Activated naive CD8-positive, alpha-beta T cell treated with anti-CD3 and anti-CD28 coated beads, Interleukin-2, amount 50 U/mL, for 24 hours (primary cell): ENCODE results near the gene FAM72A.
"Not testable (repeated sequence)": the region's sequence is repeated elsewhere in the genome, so short reads cannot be mapped to it uniquely, and the experiment has no call there.

Source experiments
- ATAC-seq: fragments of 150-1000 bp; cut with Tn5 transposase; one replicate; pipeline ENCODE4 v1.10.0; 2021
- DNase-seq: peaks from one replicate; pipeline ENCODE4 v3.0.0; 2021
- H3K27ac Mint-ChIP-seq: one replicate; pipeline ENCODE4 v1.8.0; 2021; ENCODE audit warnings: mild to moderate bottlenecking, mixed read lengths
- H3K27me3 Mint-ChIP-seq: one replicate; pipeline ENCODE4 v1.8.0; 2021; ENCODE audit warnings: mixed read lengths
- H3K36me3 Mint-ChIP-seq: one replicate; pipeline ENCODE4 v1.8.0; 2021; ENCODE audit warnings: low read depth, mixed read lengths
- H3K4me1 Mint-ChIP-seq: one replicate; pipeline ENCODE4 v1.8.0; 2021; ENCODE audit warnings: mixed read lengths
- H3K4me3 Mint-ChIP-seq: one replicate; pipeline ENCODE4 v1.8.0; 2021; ENCODE audit warnings: mild to moderate bottlenecking, moderate library complexity, mixed read lengths
- H3K9me3 Mint-ChIP-seq: one replicate; pipeline ENCODE4 v1.8.0; 2021; ENCODE audit warnings: mixed read lengths

FAM72A gene

DNA sequence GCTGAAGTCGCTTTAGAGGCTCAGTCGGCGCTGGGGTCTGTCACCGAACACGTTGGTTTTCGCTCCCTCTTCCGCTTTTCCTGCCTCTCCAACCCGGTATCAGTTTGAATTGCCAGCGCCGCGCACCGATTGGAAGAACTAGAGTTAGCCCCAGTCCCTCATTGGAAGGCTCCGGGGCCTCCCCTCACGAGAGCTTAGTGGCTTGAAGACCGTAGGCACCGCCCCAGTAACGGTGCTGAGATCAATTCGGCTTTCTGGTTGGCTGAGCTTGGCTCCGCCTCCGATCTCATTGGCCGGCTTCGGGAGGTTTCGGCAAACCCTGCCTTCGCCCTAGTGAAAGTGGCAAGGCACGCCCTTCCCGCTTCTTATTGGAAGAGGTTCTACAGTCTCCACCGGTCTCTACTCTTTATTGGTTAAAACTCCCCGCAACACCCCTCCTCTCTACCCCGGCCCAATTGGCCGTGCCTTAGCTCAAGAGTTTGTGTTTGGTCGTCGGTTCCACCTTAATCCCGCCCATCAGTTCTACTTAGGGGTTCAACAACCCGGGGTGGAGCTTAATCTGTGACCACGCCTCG lies at the start of gene FAM72A:
FAM72A (minus strand) TSS at position 51 of the 575 bp plus-strand sequence. CDS start 814 bp downstream, outside the sequence.
- H3K36me3 Mint-ChIP-seq, H3K4me1 Mint-ChIP-seq, H3K27me3 Mint-ChIP-seq, H3K9me3 Mint-ChIP-seq: not testable (repeated sequence)
- DNase-seq (peak; percentile 90), ATAC-seq (peak; percentile 91)
- Mint-ChIP-seq H3K4me3 (peak within 1 kb of the TSS; percentile 71), H3K27ac (peak within 1 kb of the TSS; percentile 92)

DNA sequence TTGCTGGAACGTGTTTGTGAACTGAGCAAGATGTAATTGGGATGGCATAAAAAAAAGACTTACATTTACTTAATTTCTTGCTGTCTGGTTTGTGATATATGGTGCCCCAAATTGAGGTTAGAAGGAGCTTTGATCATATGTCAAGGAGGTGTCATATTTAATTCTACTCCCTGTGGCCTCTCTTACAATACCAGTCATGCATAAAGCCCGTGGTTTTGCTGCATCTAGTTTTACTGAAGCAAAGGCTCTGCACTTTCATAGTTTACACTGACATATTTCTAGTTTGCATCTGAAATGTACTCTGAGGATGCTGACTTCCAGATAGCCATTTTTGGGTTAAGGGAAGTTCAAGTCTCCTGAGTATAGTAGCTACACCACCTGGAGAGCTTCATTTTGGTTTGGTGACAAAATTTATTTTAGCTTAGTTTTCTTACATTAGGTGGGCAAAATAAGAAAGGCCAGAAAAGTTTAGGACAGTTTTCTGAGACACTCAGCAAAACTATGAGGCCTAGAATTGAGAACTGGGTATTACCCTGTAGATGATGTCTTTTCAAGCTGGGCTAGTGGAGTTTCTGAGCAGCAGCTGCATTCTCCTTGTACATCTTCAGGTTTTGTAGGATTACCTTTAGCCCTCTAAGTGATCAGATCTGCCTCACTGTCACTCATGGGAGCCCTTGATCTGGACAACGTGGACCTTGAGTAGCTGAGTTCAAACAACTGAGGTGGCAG lies 48.5 kb upstream of the FAM72A start:
- peak; percentile 86 for ATAC-seq
- H3K27ac Mint-ChIP-seq, H3K4me3 Mint-ChIP-seq, H3K36me3 Mint-ChIP-seq, H3K9me3 Mint-ChIP-seq, DNase-seq, H3K4me1 Mint-ChIP-seq, H3K27me3 Mint-ChIP-seq: not testable (repeated sequence)

GRCh38 chr1:206246129-206246886 lies 43.7 kb upstream of the FAM72A start:
- H3K36me3 Mint-ChIP-seq, H3K4me3 Mint-ChIP-seq, H3K27ac Mint-ChIP-seq, DNase-seq, ATAC-seq, H3K4me1 Mint-ChIP-seq, H3K9me3 Mint-ChIP-seq, H3K27me3 Mint-ChIP-seq: not testable (repeated sequence)

DNA sequence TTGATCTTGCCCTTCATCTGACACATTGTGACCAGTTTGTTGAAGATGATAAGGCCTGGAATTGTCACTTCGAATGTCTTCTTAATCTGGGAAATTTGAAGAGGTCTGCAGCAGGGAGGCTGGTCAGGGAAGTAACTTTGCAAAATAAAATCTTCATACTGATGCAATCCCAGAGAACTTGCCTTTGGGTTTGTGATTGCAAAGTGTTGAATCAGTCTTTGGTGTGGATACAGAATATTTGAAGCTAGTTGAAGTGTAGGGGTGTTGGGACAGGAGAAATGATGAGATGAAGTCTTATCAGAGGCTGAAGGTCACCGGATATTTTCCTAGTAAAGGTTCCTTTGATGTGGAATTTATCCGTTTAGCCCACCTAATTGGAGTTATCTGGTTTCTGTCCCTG lies 42.8 kb upstream of the FAM72A start:
- DNase-seq, H3K27me3 Mint-ChIP-seq, ATAC-seq, H3K4me3 Mint-ChIP-seq, H3K36me3 Mint-ChIP-seq, H3K4me1 Mint-ChIP-seq, H3K9me3 Mint-ChIP-seq, H3K27ac Mint-ChIP-seq: not testable (repeated sequence)

- DNase-seq, H3K4me1 Mint-ChIP-seq, H3K27ac Mint-ChIP-seq, H3K9me3 Mint-ChIP-seq, H3K4me3 Mint-ChIP-seq, H3K36me3 Mint-ChIP-seq, H3K27me3 Mint-ChIP-seq: not testable (repeated sequence)
- ATAC-seq: peak; percentile 93
These were observed 40.7 kb upstream of the FAM72A start for GRCh38 chr1:206243335-206243734.

DNA sequence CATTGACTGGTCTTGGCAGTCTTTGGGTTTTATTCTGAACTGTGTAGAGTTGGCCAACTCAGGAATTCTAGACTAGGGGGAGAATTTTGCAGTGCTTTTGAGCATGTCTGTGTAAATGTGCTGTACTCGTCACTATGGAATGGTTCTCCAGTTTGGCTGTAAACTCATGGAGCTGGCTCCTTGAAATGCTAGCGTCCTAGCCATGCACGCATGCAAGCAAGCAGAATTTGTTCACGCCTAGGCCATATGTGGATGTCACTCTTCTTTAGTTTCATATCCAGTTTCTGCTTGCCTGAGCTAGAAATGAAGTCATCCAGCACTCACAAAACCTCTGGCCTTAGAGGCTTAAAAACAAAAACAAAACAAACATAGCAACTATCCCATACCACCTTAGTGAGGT lies 37.6 kb upstream of the FAM72A start:
- H3K4me1 Mint-ChIP-seq, H3K4me3 Mint-ChIP-seq, H3K27me3 Mint-ChIP-seq, H3K27ac Mint-ChIP-seq, DNase-seq, ATAC-seq, H3K36me3 Mint-ChIP-seq, H3K9me3 Mint-ChIP-seq: not testable (repeated sequence)

GRCh38 chr1:206235190-206235589 lies 32.6 kb upstream of the FAM72A start:
- H3K36me3 Mint-ChIP-seq, DNase-seq: not testable (repeated sequence)

GRCh38 chr1:206234189-206234916 lies 31.7 kb upstream of the FAM72A start:
- not testable (repeated sequence) for ATAC-seq, H3K27ac Mint-ChIP-seq, H3K9me3 Mint-ChIP-seq, H3K4me1 Mint-ChIP-seq, H3K4me3 Mint-ChIP-seq, H3K36me3 Mint-ChIP-seq, H3K27me3 Mint-ChIP-seq, DNase-seq

More at GRCh38 chr1:206235190-206235589, 32.6 kb upstream of the FAM72A start:
- H3K4me3 Mint-ChIP-seq, H3K9me3 Mint-ChIP-seq, H3K27me3 Mint-ChIP-seq, H3K4me1 Mint-ChIP-seq, ATAC-seq, H3K27ac Mint-ChIP-seq: not testable (repeated sequence)

- DNase-seq, H3K27ac Mint-ChIP-seq, H3K4me1 Mint-ChIP-seq, H3K4me3 Mint-ChIP-seq, ATAC-seq, H3K27me3 Mint-ChIP-seq, H3K36me3 Mint-ChIP-seq, H3K9me3 Mint-ChIP-seq: not testable (repeated sequence)
These were observed 30.5 kb upstream of the FAM72A start for GRCh38 chr1:206232970-206233645.

GRCh38 chr1:206231989-206232388 lies 29.4 kb upstream of the FAM72A start:
- H3K27me3 Mint-ChIP-seq, H3K4me3 Mint-ChIP-seq: not testable (repeated sequence)

DNA sequence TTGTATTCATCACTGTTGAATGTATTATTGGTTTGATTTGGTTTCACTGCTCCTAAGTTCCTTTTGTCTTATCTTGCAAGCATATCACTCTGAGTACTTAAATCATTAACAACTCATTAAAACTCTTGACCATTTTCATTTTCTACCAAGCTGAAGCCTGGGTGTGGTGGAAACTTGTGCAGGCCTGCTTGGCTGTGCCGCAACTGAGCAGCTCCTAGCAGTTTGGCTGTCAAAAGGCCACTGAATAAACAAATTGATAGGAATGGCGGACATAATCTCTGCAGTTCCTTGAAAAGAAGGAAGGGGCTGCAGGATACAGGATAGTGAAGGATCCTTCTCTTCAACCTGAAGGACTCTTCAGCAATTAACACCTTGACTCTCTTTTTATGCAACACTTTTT lies 26.6 kb upstream of the FAM72A start:
- not testable (repeated sequence) for H3K9me3 Mint-ChIP-seq, H3K27me3 Mint-ChIP-seq, H3K4me3 Mint-ChIP-seq, H3K4me1 Mint-ChIP-seq, H3K36me3 Mint-ChIP-seq, ATAC-seq, H3K27ac Mint-ChIP-seq, DNase-seq

More at GRCh38 chr1:206231989-206232388, 29.4 kb upstream of the FAM72A start:
- not testable (repeated sequence) for DNase-seq, H3K4me1 Mint-ChIP-seq, ATAC-seq, H3K36me3 Mint-ChIP-seq, H3K9me3 Mint-ChIP-seq, H3K27ac Mint-ChIP-seq

DNA sequence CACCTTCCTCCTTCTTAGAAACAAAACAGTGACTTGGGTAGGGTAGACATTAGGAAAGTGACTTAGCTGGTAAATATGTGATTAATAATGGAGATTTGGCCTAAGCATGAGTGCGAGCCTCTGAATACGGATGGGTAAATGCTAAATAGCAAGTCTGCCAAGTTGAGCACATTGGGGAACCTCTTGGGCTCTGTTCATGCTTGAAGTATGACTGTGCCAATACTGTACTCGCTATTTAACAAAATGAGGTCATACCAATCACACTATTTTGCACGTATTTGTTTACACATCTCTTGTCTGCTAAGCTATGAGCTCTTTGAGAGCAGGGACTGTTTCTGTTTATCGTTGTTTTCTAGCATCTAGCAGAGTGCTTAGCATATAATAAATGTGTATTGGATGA lies 24.2 kb upstream of the FAM72A start:
- not testable (repeated sequence) for DNase-seq, H3K9me3 Mint-ChIP-seq, H3K27me3 Mint-ChIP-seq, ATAC-seq, H3K27ac Mint-ChIP-seq, H3K4me3 Mint-ChIP-seq, H3K36me3 Mint-ChIP-seq, H3K4me1 Mint-ChIP-seq

DNA sequence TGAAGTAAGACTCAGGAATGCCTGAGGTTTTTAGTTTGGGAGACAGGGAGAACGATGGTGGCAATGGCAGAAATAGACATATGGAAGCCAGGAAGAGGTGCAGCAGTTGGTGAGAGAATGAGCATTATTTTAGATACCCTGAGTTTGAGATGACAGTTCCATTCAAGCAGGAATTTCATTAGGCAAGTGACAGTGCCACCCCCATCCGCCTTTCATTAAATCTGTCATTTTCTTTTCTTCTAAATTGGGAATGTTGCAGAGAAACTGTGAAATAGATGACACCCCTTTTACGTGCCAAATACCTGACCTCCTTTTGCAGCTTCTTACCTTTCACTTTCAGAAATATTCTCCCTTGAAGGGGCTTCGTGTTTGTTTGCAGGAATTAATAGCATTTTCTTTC lies 22.7 kb upstream of the FAM72A start:
- H3K4me3 Mint-ChIP-seq, DNase-seq, H3K36me3 Mint-ChIP-seq, H3K9me3 Mint-ChIP-seq, H3K27ac Mint-ChIP-seq, ATAC-seq, H3K27me3 Mint-ChIP-seq, H3K4me1 Mint-ChIP-seq: not testable (repeated sequence)

GRCh38 chr1:206224190-206224776 lies 21.6 kb upstream of the FAM72A start:
- not testable (repeated sequence) for H3K4me1 Mint-ChIP-seq, H3K4me3 Mint-ChIP-seq, H3K36me3 Mint-ChIP-seq, ATAC-seq, H3K9me3 Mint-ChIP-seq, DNase-seq, H3K27me3 Mint-ChIP-seq, H3K27ac Mint-ChIP-seq
